ENCODE data around the gene BMP8B.
"Not testable (repeated sequence)": the region's sequence is repeated elsewhere in the genome, so short reads cannot be mapped to it uniquely, and the experiment has no call there.

DNA sequence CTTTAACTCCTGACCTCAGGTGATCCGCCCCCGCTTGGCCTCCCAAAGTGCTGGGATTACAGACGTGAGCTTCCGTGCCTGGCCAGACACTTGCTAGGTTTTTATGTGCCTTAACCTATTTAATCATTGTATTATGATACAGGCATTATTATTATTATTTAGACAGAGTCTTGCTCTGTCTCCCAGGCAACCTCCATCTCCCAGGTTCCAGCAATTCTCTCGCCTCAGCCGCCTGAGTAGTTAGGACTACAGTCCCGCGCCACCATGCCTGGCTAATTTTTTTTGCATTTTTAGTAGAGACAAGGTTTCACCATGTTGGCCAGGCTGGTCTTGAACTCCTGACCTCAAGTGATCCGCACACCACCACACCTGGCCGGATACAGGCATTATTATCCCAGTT is 6.0 kb downstream of the BMP8B start:
- TF ChIP-seq, protein P1, sequence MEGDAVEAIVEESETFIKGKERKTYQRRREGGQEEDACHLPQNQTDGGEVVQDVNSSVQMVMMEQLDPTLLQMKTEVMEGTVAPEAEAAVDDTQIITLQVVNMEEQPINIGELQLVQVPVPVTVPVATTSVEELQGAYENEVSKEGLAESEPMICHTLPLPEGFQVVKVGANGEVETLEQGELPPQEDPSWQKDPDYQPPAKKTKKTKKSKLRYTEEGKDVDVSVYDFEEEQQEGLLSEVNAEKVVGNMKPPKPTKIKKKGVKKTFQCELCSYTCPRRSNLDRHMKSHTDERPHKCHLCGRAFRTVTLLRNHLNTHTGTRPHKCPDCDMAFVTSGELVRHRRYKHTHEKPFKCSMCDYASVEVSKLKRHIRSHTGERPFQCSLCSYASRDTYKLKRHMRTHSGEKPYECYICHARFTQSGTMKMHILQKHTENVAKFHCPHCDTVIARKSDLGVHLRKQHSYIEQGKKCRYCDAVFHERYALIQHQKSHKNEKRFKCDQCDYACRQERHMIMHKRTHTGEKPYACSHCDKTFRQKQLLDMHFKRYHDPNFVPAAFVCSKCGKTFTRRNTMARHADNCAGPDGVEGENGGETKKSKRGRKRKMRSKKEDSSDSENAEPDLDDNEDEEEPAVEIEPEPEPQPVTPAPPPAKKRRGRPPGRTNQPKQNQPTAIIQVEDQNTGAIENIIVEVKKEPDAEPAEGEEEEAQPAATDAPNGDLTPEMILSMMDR (IDR thresholded peaks at IDR 0.05 in 4 of 5, conservative IDR thresholded peaks at IDR 0.05 in 1 of 5), result not testable (repeated sequence)
- TF ChIP-seq POLR2A (IDR thresholded peaks at IDR 0.05), result not testable (repeated sequence)

Data from gastrocnemius medialis (tissue), 4 donors.